Caco-2 (cell line): ENCODE data around the gene DUOX1. TPM values are rescaled to one million over a fixed set of nuclear protein-coding genes. Genes with fewer than 3 reads are reported as not detected.

Source experiments
- BruUV-seq: library from RNA; stranded (reverse); fragments of 400-500 nt; replicated peaks from 2 replicates; lab custom pipeline; 2021; lab: Mats Ljungman, UMichigan
- CTCF ChIA-PET: fragments of 300-600 bp; sonication (Branson Sonifier 250); formaldehyde crosslinking; loops from one replicate; lab custom pipeline; 2022; ENCODE audit warnings: antibody characterized with exemption; lab: Charles Lee
- POLR2A ChIA-PET: fragments of 300-600 bp; sonication (Branson Sonifier 250); formaldehyde crosslinking; loops from one replicate; lab custom pipeline; 2022; ENCODE audit warnings: antibody characterized with exemption; lab: Charles Lee
- DNase-seq, 2 experiments: peaks; one replicate each; pipeline versions ENCODE4 v3.0.0 to v3.0.0-alpha.2; 2020 to 2022
- H3K27me3 ChIP-seq: replicated peaks from 2 replicates; pipeline ENCODE4 v1.6.0; 2011; ENCODE audit warnings: low read length; ENCODE audit not compliant: control insufficient read depth, insufficient read depth
- H3K36me3 ChIP-seq: 2 replicates; pipeline ENCODE4 v1.5.1; 2011; ENCODE audit warnings: low read length; ENCODE audit not compliant: control insufficient read depth, insufficient read depth
- H3K4me1 ChIP-seq: fragments of 250-450 bp; sonication (Bioruptor Pico); 2 replicates; pipeline ENCODE4 v1.5.1; 2020; ENCODE audit warnings: mild to moderate bottlenecking
- H3K4me3 ChIP-seq: 2 replicates; pipeline ENCODE4 v1.5.1; 2011; ENCODE audit warnings: low read depth, mild to moderate bottlenecking, control low read depth, low read length
- H3K9me3 ChIP-seq: fragments of 250-450 bp; sonication (Bioruptor Pico); 2 replicates; pipeline ENCODE4 v1.5.1; 2020; ENCODE audit warnings: mild to moderate bottlenecking, moderate library complexity
- H3K27ac Mint-ChIP-seq: one replicate; pipeline ENCODE4 v1.8.0; 2022; ENCODE audit warnings: mixed read lengths; ENCODE audit not compliant: unreplicated experiment
- H3K27me3 Mint-ChIP-seq: one replicate; pipeline ENCODE4 v1.8.0; 2022; ENCODE audit warnings: mixed read lengths; ENCODE audit not compliant: insufficient read depth, unreplicated experiment
- H3K36me3 Mint-ChIP-seq: one replicate; pipeline ENCODE4 v1.8.0; 2022; ENCODE audit warnings: mild to moderate bottlenecking, mixed read lengths; ENCODE audit not compliant: insufficient read depth, unreplicated experiment
- H3K4me1 Mint-ChIP-seq: one replicate; pipeline ENCODE4 v1.8.0; 2022; ENCODE audit warnings: low read depth, mixed read lengths; ENCODE audit not compliant: unreplicated experiment
- H3K4me3 Mint-ChIP-seq: one replicate; pipeline ENCODE4 v1.8.0; 2022; ENCODE audit warnings: mild to moderate bottlenecking, moderate library complexity, mixed read lengths; ENCODE audit not compliant: unreplicated experiment
- H3K9me3 Mint-ChIP-seq: one replicate; pipeline ENCODE4 v1.8.0; 2022; ENCODE audit warnings: mixed read lengths; ENCODE audit not compliant: unreplicated experiment
- CTCF ChIP-seq, 2 experiments: fragments of 200-600 bp in 1 of 2; IDR thresholded peaks; 1 replicate in 1 of 2; 2 replicates in 1 of 2; pipeline versions ENCODE4 v1.5.1 to v1.8.0; 2011 to 2022; ENCODE audit warnings: antibody characterized with exemption in 1 of 2, control low read depth in 1 of 2, inconsistent platforms in 1 of 2, low read depth in 1 of 2, low read length in 1 of 2, mild to moderate bottlenecking in 1 of 2, moderate library complexity in 1 of 2; ENCODE audit not compliant: insufficient read depth in 1 of 2, severe bottlenecking in 1 of 2, unreplicated experiment in 1 of 2
- intact Hi-C: fragments of 100-400 bp; cut with micrococcal nuclease; formaldehyde crosslinking; loops from one replicate; pipeline ENCODE4 v1.10.0; 2022; ENCODE audit not compliant: unreplicated experiment
- total RNA-seq: library from RNA; stranded (reverse); gene quantifications from 2 replicates; pipeline ENCODE4 v1.2.3, GENCODE V29; 2022

Gene DUOX1
- total RNA-seq, 1 experiment from 2014 or later: 0.14 TPM

- POLR2A ChIA-PET: no interaction called here
- intact Hi-C loops: no loop called here
- CTCF ChIA-PET: interaction anchor here (0.7 to 1.7 kb wide), 7 partner anchors 8 to 41 kb away, joined by 3 to 10 read pairs (median 4); no protein-coding TSS in a partner anchor
Observed at GRCh38 chr15:45126535-45127158, 3.1 kb upstream of the DUOX1 start.

GRCh38 chr15:45128971-45129639 is 689 bp upstream of the DUOX1 start:
- TF ChIP-seq CTCF (IDR thresholded peaks at IDR 0.05; ENCODE audit: insufficient read depth in 1 of 2, low read depth in 1 of 2, low read length in 1 of 2, severe bottlenecking in 1 of 2, unreplicated experiment in 1 of 2): no peak
- H3K4me3 ChIP-seq: no peak overlapping the region
- CTCF ChIA-PET: no interaction called here
- H3K4me3 Mint-ChIP-seq: no peak overlapping the region
- BruUV-seq: no TSS peak
- H3K27ac Mint-ChIP-seq: no peak overlapping the region
- H3K36me3 ChIP-seq: no peaks in the 10 kb centered on the region
- no peaks in the 10 kb centered on the region for H3K4me1 ChIP-seq
- no peaks in the 10 kb centered on the region for H3K27me3 ChIP-seq
- intact Hi-C loops: no loop called here
- H3K4me1 Mint-ChIP-seq: peaks cover 10% of the 10 kb centered on the region
- H3K27me3 Mint-ChIP-seq: no peaks in the 10 kb centered on the region
- no peaks in the 10 kb centered on the region for H3K36me3 Mint-ChIP-seq
- no peaks in the 10 kb centered on the region for H3K9me3 ChIP-seq
- no peak for DNase-seq
- peaks cover 12% of the 10 kb centered on the region for H3K9me3 Mint-ChIP-seq
- POLR2A ChIA-PET: no interaction called here

More at GRCh38 chr15:45126535-45127158, 3.1 kb upstream of the DUOX1 start:
- Histone ChIP-seq H3K4me3 (no peak overlapping the region), H3K27me3 (no peaks in the 10 kb centered on the region), H3K4me1 (peaks cover 17% of the 10 kb centered on the region; the same call in 1 of the 2 replicates), H3K36me3 (no peaks in the 10 kb centered on the region), H3K9me3 (no peaks in the 10 kb centered on the region)
- Mint-ChIP-seq H3K36me3 (no peaks in the 10 kb centered on the region), H3K4me3 (no peak overlapping the region), H3K27me3 (no peaks in the 10 kb centered on the region), H3K9me3 (peaks cover 12% of the 10 kb centered on the region), H3K27ac (no peak overlapping the region), H3K4me1 (peaks cover 25% of the 10 kb centered on the region)
- BruUV-seq: no TSS peak
- DNase-seq: peak in 1 of 2 experiments; percentile 29
- peak; percentile 30 to 63 for TF ChIP-seq CTCF (IDR thresholded peaks at IDR 0.05; ENCODE audit: insufficient read depth in 1 of 2, low read depth in 1 of 2, low read length in 1 of 2, severe bottlenecking in 1 of 2, unreplicated experiment in 1 of 2)

- CTCF ChIA-PET: interaction anchor here (0.7 to 0.9 kb wide), 2 partner anchors 12 to 320 kb away, joined by 3 read pairs; no protein-coding TSS in a partner anchor
- H3K9me3 ChIP-seq: no peaks in the 10 kb centered on the region
- no TSS peak for BruUV-seq
- no peak overlapping the region for H3K27ac Mint-ChIP-seq
- no peaks in the 10 kb centered on the region for H3K4me1 ChIP-seq
- H3K4me1 Mint-ChIP-seq: peaks cover 8% of the 10 kb centered on the region
- no peak overlapping the region for H3K4me3 Mint-ChIP-seq
- intact Hi-C loops: no loop called here
- H3K4me3 ChIP-seq: no peak overlapping the region
- H3K36me3 Mint-ChIP-seq: no peaks in the 10 kb centered on the region
- H3K27me3 ChIP-seq: no peaks in the 10 kb centered on the region
- POLR2A ChIA-PET: no interaction called here
- TF ChIP-seq CTCF (IDR thresholded peaks at IDR 0.05; ENCODE audit: insufficient read depth in 1 of 2, low read depth in 1 of 2, low read length in 1 of 2, severe bottlenecking in 1 of 2, unreplicated experiment in 1 of 2): no peak
- no peak for DNase-seq
- H3K9me3 Mint-ChIP-seq: peaks cover 11% of the 10 kb centered on the region
- H3K27me3 Mint-ChIP-seq: no peaks in the 10 kb centered on the region
- H3K36me3 ChIP-seq: no peaks in the 10 kb centered on the region
Observed at GRCh38 chr15:45130291-45131000, 652 bp downstream of the DUOX1 start.
